HG02852 (cell line): ENCODE measurements around the gene RALGAPA1.
"Not testable (repeated sequence)": the region's sequence is repeated elsewhere in the genome, so short reads cannot be mapped to it uniquely, and the experiment has no call there.

ENCODE experiments used
- ATAC-seq: cut with Tn5 transposase; IDR thresholded peaks from one replicate; pipeline ENCODE4 v1.9.1; 2021; ENCODE audit warnings: mild to moderate bottlenecking, moderate library complexity; ENCODE audit not compliant: unreplicated experiment

The RALGAPA1 gene

GRCh38 chr14:35808638-35809563 is at the start of gene RALGAPA1:
Gene RALGAPA1, minus strand, starts transcription at chr14:35809295. Its CDS starts 460 bp downstream, at chr14:35808835.
- ATAC-seq: peak; percentile 97

GRCh38 chr14:35858521-35859209 is 49.6 kb upstream of the RALGAPA1 start:
- no peak for ATAC-seq

GRCh38 chr14:35855876-35856481 is 46.9 kb upstream of the RALGAPA1 start:
- ATAC-seq: peak; percentile 95

DNA sequence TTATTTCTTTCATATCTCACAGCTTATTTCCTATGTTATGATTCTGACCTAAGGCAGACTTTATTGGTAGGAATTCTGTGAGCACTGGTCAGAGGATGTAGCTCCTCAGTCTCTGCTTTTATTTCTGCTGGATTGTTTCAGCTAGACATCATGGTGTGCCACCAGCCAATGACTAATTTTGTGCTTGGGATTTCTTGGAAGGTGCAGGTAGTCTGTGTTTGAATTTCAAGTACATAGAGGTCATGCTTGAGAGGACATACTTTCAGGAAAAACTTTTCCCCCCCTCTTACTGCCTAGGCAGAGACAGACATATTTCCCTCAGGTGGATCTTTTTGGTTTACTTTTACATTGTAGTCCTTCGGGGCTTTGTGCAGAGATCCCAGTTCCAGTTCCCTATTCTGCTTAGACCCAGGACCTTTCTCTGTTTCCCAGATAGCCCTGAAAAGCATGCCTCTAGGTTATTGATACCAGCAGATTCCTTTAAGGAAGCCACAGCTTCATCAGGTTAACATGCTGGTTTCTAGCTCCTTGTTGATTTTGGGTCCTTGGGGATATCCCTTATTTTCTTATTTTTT is 45.7 kb upstream of the RALGAPA1 start:
- ATAC-seq: no peak

DNA sequence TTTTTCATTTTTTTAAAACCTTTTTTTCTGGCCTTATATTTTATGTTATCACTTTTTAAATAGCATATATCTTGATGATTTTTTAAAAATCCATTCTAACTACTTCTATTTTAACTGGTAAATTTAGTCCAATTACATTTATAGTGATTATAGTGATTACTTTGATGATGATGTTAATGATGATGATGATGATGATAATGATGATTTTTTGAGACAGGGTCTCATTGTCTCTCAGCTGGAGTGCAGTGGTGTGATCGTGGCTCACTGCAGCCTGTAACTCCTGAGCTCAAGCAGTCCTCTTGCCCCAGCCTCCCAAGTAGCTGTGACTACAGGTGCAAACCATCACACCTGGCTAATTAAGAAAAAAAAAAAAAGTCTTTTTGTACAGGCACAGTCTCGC is 44.1 kb upstream of the RALGAPA1 start:
- ATAC-seq: no peak

- no peak for ATAC-seq
Observed at GRCh38 chr14:35851823-35852222, 42.7 kb upstream of the RALGAPA1 start.

DNA sequence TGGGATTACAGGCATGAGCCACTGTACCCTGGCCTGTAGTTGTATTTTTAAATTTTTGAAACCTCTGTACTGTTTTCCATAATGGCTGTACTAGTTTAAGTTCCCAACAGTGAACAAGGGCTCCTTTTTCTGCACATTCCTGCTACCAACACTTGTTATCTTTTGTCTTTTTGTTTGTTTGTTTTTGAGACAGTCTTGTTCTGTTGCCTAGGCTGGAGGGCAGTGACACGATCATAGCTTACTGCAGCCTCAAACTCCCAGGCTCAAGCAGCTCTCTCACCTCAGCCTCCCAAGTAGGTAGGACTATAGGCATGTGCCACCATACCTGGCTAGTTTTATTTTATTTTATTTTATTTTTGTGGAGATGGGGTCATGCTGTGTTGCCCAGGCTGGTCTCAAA is 40.0 kb upstream of the RALGAPA1 start:
- no peak for ATAC-seq

GRCh38 chr14:35847636-35848035 is 38.5 kb upstream of the RALGAPA1 start:
- no peak for ATAC-seq

GRCh38 chr14:35844494-35844893 is 35.4 kb upstream of the RALGAPA1 start:
- no peak for ATAC-seq

GRCh38 chr14:35842245-35842644 is 33.1 kb upstream of the RALGAPA1 start:
- not testable (repeated sequence) for ATAC-seq

GRCh38 chr14:35841704-35842103 is 32.6 kb upstream of the RALGAPA1 start:
- not testable (repeated sequence) for ATAC-seq

GRCh38 chr14:35835208-35835982 is 26.3 kb upstream of the RALGAPA1 start:
- ATAC-seq: no peak

DNA sequence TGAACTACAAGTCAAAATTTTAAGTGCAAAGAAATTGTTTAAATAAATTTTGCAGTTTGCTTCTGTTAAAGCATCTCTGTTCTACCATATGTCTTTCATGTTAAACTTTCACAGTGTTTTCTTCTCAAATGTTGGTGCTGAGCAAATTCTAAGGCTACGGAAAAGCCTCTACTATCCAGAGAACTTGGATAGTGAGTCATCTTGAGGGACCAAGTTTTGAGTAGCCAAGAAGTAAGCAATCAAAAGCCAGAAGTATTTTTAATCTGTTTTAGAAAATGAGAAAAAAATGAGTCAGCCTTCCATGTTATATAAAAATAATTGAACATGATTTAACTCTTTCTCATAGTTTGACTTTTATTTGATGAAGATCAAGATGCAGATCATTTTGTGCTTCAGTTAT is 20.4 kb upstream of the RALGAPA1 start:
- no peak for ATAC-seq

- ATAC-seq: no peak
Observed at GRCh38 chr14:35827678-35828472, 18.8 kb upstream of the RALGAPA1 start.

- peak; percentile 4 for ATAC-seq
Observed at GRCh38 chr14:35826952-35827416, 17.9 kb upstream of the RALGAPA1 start.

DNA sequence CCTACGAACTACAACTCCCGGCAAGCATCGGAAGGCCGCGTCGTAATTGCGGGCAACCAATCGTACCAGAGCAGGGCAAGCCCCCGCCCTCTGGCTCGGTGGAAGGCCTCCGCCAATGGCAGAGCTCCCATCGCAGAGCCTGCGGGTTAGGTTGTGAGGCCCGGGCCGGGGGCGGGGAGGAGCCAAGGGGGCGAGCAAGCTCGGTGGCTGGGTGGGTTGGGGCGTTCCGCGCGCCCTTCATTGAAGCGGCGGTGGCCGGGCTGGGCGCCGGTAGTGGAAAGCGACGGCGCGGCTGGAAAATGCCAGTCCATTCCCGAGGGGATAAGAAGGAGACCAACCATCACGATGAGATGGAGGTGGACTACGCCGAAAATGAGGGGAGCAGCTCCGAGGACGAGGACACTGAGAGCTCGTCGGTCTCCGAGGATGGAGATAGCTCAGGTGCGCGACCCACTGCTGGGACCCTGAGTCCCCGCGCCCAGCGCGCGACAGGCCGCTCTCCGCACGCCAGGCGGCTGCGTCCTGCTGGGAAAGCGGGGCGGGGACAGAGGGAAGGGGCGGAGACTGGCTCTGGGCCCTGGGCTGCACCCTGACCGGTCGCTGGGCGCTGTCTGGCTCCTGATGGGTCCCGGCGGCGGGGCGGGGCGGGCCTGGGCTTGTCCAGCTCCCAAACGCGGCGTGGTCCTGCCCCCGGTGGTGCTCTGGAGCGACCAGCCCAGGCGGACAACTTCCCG is 17.3 kb upstream of the RALGAPA1 start, which contains the start of gene BRMS1L:
Gene BRMS1L (plus strand): TSS at position 121 of the 734 bp plus-strand sequence. CDS start 179 bp downstream, at position 300.
- ATAC-seq: peak; percentile 95

- ATAC-seq: no peak
Observed at GRCh38 chr14:35825968-35826217, 16.8 kb upstream of the RALGAPA1 start.

- ATAC-seq: not testable (repeated sequence)
Observed at GRCh38 chr14:35824446-35825165, 15.5 kb upstream of the RALGAPA1 start.
